Measurements from ENCODE around the gene MOBP.
"Not testable (repeated sequence)": the region's sequence is repeated elsewhere in the genome, so short reads cannot be mapped to it uniquely, and the experiment has no call there.

Gene MOBP

GRCh38 chr3:39467394-39468107, at the start of gene MOBP:
TSS of gene MOBP (plus strand) at chr3:39467680. CDS start at chr3:39502070, 34,390 bp downstream.
- no peak within 1 kb of the TSS for H3K27ac Mint-ChIP-seq
- H3K27me3 Mint-ChIP-seq: peaks cover 13 to 17% of the 10 kb centered on the region in 2 donors
- ATAC-seq (replicated peaks): no peak

GRCh38 chr3:39418556-39419225, 48.8 kb upstream of the MOBP start:
- not testable (repeated sequence) for H3K4me3 Mint-ChIP-seq; H3K27ac Mint-ChIP-seq; H3K9me3 Mint-ChIP-seq; DNase-seq; ATAC-seq (replicated peaks); H3K27me3 Mint-ChIP-seq
- Mint-ChIP-seq H3K36me3 (peaks cover 15 to 43% of the 10 kb centered on the region in 2 donors), H3K4me1 (peaks cover 7 to 16% of the 10 kb centered on the region in 2 donors)

More at GRCh38 chr3:39467394-39468107, at the start of gene MOBP:
- Mint-ChIP-seq H3K4me3 (no peak within 1 kb of the TSS), H3K4me1 (no peaks in the 10 kb centered on the region), H3K36me3 (no peaks in the 10 kb centered on the region), H3K9me3 (no peaks in the 10 kb centered on the region)
- DNase-seq: no peak

- Mint-ChIP-seq H3K27ac (no peak overlapping the region), H3K27me3 (peaks cover 0 to 6% of the 10 kb centered on the region in 2 donors), H3K4me1 (peaks cover 7 to 16% of the 10 kb centered on the region in 2 donors), H3K4me3 (no peak overlapping the region), H3K36me3 (peaks cover 8 to 31% of the 10 kb centered on the region in 2 donors), H3K9me3 (no peaks in the 10 kb centered on the region)
- DNase-seq (no peak), ATAC-seq (replicated peaks) (no peak)
These were observed 47.7 kb upstream of the MOBP start for GRCh38 chr3:39419742-39420315.

- H3K27me3 Mint-ChIP-seq: peaks cover 0 to 6% of the 10 kb centered on the region in 2 donors
- H3K9me3 Mint-ChIP-seq: no peaks in the 10 kb centered on the region
- ATAC-seq (replicated peaks): no peak
- H3K27ac Mint-ChIP-seq: no peak overlapping the region
- H3K4me3 Mint-ChIP-seq: no peak overlapping the region
- DNase-seq: no peak
- H3K36me3 Mint-ChIP-seq: peaks cover 9 to 27% of the 10 kb centered on the region in 2 donors
- H3K4me1 Mint-ChIP-seq: peaks cover 7 to 16% of the 10 kb centered on the region in 2 donors
These were observed 46.9 kb upstream of the MOBP start for GRCh38 chr3:39420543-39420942.

GRCh38 chr3:39423436-39423970, 44.0 kb upstream of the MOBP start:
- Mint-ChIP-seq H3K36me3 (peaks cover 7 to 29% of the 10 kb centered on the region in 2 donors), H3K4me3 (no peak overlapping the region), H3K4me1 (peaks cover 0 to 1% of the 10 kb centered on the region in 2 donors), H3K27me3 (peaks cover 0 to under 1% of the 10 kb centered on the region in 2 donors), H3K9me3 (no peaks in the 10 kb centered on the region), H3K27ac (no peak overlapping the region)
- no peak for DNase-seq
- no peak for ATAC-seq (replicated peaks)

GRCh38 chr3:39426312-39426711, 41.2 kb upstream of the MOBP start:
- Mint-ChIP-seq H3K27ac (no peak overlapping the region), H3K27me3 (peaks cover 10 to 12% of the 10 kb centered on the region in 2 donors), H3K36me3 (peaks cover 3 to 18% of the 10 kb centered on the region in 2 donors), H3K4me1 (no peaks in the 10 kb centered on the region), H3K4me3 (no peak overlapping the region), H3K9me3 (no peaks in the 10 kb centered on the region)
- DNase-seq: no peak
- no peak for ATAC-seq (replicated peaks)

GRCh38 chr3:39427506-39427905, 40.0 kb upstream of the MOBP start:
- no peaks in the 10 kb centered on the region for H3K9me3 Mint-ChIP-seq
- H3K4me3 Mint-ChIP-seq: no peak overlapping the region
- H3K27me3 Mint-ChIP-seq: peaks cover 10 to 12% of the 10 kb centered on the region in 2 donors
- no peak for ATAC-seq (replicated peaks)
- H3K36me3 Mint-ChIP-seq: peaks cover 3 to 8% of the 10 kb centered on the region in 2 donors
- H3K27ac Mint-ChIP-seq: no peak overlapping the region
- H3K4me1 Mint-ChIP-seq: no peaks in the 10 kb centered on the region
- DNase-seq: no peak

- peaks cover 3 to 8% of the 10 kb centered on the region in 2 donors for H3K36me3 Mint-ChIP-seq
- peaks cover 10 to 12% of the 10 kb centered on the region in 2 donors for H3K27me3 Mint-ChIP-seq
- H3K4me3 Mint-ChIP-seq: no peak overlapping the region
- ATAC-seq (replicated peaks): no peak
- no peaks in the 10 kb centered on the region for H3K4me1 Mint-ChIP-seq
- H3K9me3 Mint-ChIP-seq: no peaks in the 10 kb centered on the region
- no peak overlapping the region for H3K27ac Mint-ChIP-seq
- no peak for DNase-seq
These were observed 38.7 kb upstream of the MOBP start for GRCh38 chr3:39428745-39429201.

GRCh38 chr3:39429466-39429865, 38.0 kb upstream of the MOBP start:
- Mint-ChIP-seq H3K27me3 (peaks cover 10 to 12% of the 10 kb centered on the region in 2 donors), H3K4me3 (no peak overlapping the region), H3K27ac (no peak overlapping the region), H3K9me3 (no peaks in the 10 kb centered on the region), H3K36me3 (peaks cover 3 to 8% of the 10 kb centered on the region in 2 donors), H3K4me1 (peaks cover 0 to 3% of the 10 kb centered on the region in 2 donors)
- ATAC-seq (replicated peaks) (no peak), DNase-seq (no peak)

- DNase-seq: no peak
- peaks cover 0 to 4% of the 10 kb centered on the region in 2 donors for H3K36me3 Mint-ChIP-seq
- H3K27ac Mint-ChIP-seq: no peak overlapping the region
- peaks cover 7 to 8% of the 10 kb centered on the region in 2 donors for H3K4me1 Mint-ChIP-seq
- H3K4me3 Mint-ChIP-seq: no peak overlapping the region
- H3K27me3 Mint-ChIP-seq: peaks cover 10 to 12% of the 10 kb centered on the region in 2 donors
- ATAC-seq (replicated peaks): no peak
- H3K9me3 Mint-ChIP-seq: no peaks in the 10 kb centered on the region
These were observed 35.1 kb upstream of the MOBP start for GRCh38 chr3:39432342-39432741.

GRCh38 chr3:39433642-39434041, 33.8 kb upstream of the MOBP start:
- Mint-ChIP-seq H3K27me3 (peaks cover 10 to 12% of the 10 kb centered on the region in 2 donors), H3K27ac (no peak overlapping the region), H3K9me3 (no peaks in the 10 kb centered on the region), H3K36me3 (peaks cover 0 to 4% of the 10 kb centered on the region in 2 donors), H3K4me3 (no peak overlapping the region), H3K4me1 (peaks cover 7 to 8% of the 10 kb centered on the region in 2 donors)
- ATAC-seq (replicated peaks): no peak
- DNase-seq: no peak

GRCh38 chr3:39434574-39434973, 32.9 kb upstream of the MOBP start:
- H3K4me3 Mint-ChIP-seq: no peak overlapping the region
- ATAC-seq (replicated peaks) (peak; percentile 81 to 96), DNase-seq (no peak)
- no peaks in the 10 kb centered on the region for H3K36me3 Mint-ChIP-seq
- H3K4me1 Mint-ChIP-seq: peaks cover 7 to 8% of the 10 kb centered on the region in 2 donors
- peaks cover 10 to 12% of the 10 kb centered on the region in 2 donors for H3K27me3 Mint-ChIP-seq
- no peaks in the 10 kb centered on the region for H3K9me3 Mint-ChIP-seq
- peak overlapping the region; percentile 84 for H3K27ac Mint-ChIP-seq

- Mint-ChIP-seq H3K4me1 (peaks cover 7 to 8% of the 10 kb centered on the region in 2 donors), H3K4me3 (no peak overlapping the region), H3K27me3 (peaks cover 6 to 7% of the 10 kb centered on the region in 2 donors), H3K9me3 (no peaks in the 10 kb centered on the region), H3K27ac (peak overlapping the region; percentile 3), H3K36me3 (no peaks in the 10 kb centered on the region)
- DNase-seq (no peak), ATAC-seq (replicated peaks) (no peak)
These were observed 32.3 kb upstream of the MOBP start for GRCh38 chr3:39435006-39435748.

- no peaks in the 10 kb centered on the region for H3K36me3 Mint-ChIP-seq
- DNase-seq: no peak
- no peak for ATAC-seq (replicated peaks)
- no peak overlapping the region for H3K27ac Mint-ChIP-seq
- peaks cover 7 to 8% of the 10 kb centered on the region in 2 donors for H3K4me1 Mint-ChIP-seq
- H3K27me3 Mint-ChIP-seq: no peaks in the 10 kb centered on the region
- H3K9me3 Mint-ChIP-seq: no peaks in the 10 kb centered on the region
- no peak overlapping the region for H3K4me3 Mint-ChIP-seq
These were observed 28.6 kb upstream of the MOBP start for GRCh38 chr3:39438880-39439279.

Measured in stimulated activated naive B cell treated with anti-CD40 and anti-IgM and Interleukin-4, amounts not matched to agents 10 μg/mL and 1 μg/mL and 100 μg/mL, for 72 hours (primary cell).